NCI-H1105 treated with DMSO at 0.1 percent for 48 hours (cell line): ENCODE results near the gene EEF1B2.
"Not testable (repeated sequence)": the region's sequence is repeated elsewhere in the genome, so short reads cannot be mapped to it uniquely, and the experiment has no call there.

Experiments
- DNase-seq: peaks from one replicate; lab custom pipeline; 2025; lab: John Stamatoyannopoulos, UW

EEF1B2 gene

DNA sequence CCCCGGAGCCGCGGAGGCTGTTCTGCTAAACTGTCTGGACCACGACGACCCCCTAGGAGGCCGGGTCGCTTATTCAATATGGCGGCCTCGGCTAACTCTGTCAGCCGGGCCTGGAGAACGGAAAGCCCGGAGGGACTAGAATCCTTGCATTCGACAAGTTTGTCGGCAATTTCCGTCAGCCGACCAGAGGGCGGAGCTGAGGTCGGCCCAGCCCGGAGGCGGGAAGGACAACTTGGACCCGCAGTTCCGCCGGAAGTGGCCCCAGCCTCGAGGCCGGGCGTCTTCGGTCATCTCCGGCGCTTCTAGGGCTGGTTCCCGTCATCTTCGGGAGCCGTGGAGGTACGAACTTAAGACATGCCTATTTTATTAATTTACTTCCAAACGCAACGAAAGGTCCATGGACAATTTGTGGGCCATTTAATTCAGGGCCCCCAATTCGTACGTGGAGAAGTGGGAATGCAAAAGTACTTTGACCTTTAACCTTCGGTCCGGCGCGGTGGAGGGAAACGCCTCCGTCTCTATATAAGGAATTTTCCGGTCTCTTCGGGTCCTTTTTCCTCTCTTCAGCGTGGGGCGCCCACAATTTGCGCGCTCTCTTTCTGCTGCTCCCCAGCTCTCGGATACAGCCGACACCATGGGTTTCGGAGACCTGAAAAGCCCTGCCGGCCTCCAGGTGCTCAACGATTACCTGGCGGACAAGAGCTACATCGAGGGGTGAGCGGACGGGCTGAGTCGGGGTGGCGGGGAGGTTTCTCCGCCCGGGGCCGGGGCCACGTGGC lies at the start of gene EEF1B2, which contains the start of gene NDUFS1:
Gene EEF1B2, plus strand, starts transcription at position 550 of the 779 bp plus-strand sequence. Its CDS starts 85 bp downstream, at position 635.
Gene NDUFS1, minus strand, starts transcription at position 99 of the 779 bp plus-strand sequence. CDS start 5,766 bp downstream, outside the sequence.
- peak; percentile 95 for DNase-seq

DNA sequence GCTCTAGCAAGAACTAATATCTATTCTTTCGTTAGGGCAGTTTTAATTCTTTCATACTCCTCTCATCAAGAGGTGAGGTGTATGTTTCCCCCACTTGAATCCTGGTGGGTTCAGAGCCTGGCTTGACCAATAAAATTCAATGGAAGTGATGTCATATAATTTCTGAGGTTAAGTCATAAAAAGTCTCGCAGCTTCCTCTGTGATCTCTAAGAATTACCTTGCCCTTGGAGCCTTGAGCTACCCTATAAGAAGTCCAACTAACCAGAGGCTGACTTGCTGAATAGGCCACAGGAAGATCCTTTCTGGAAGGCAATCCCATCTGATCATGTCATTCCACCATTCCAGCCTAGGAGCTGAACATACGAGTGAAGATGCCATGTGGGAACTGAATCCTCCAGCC lies 47.6 kb upstream of the EEF1B2 start:
- no peak for DNase-seq

DNA sequence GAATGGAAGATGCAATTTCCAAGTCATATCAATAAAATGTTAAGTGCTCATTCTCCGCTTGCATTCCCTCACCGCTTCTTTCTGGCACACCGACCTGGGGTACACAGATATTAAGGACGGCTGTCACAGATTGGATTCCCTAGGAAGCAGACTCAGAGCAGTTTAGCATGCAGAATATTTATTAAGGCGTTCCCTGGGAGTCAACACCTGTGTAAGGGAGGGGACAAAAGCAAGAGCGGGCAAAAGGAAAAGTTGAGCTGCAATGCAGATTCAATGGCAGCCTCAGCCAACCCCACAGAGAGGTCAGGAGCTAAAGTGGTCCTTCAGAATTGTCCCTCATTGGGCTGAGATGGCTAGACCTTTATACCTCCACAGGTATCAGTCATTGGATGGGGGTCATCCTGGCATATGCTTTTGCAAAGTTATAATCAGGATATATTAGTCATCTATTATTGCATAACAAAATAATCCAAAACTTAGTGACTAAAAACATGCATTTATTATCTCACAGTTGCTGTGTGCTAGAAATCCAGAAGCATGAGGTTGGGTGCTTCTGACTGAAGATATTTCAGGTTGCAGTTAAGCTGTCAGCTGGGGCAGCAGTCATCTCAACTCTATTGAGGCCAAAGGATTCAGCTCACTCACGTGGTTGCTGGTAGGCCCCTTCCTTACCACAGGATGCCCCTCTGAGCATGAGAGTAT lies 46.7 kb upstream of the EEF1B2 start:
- no peak for DNase-seq

DNA sequence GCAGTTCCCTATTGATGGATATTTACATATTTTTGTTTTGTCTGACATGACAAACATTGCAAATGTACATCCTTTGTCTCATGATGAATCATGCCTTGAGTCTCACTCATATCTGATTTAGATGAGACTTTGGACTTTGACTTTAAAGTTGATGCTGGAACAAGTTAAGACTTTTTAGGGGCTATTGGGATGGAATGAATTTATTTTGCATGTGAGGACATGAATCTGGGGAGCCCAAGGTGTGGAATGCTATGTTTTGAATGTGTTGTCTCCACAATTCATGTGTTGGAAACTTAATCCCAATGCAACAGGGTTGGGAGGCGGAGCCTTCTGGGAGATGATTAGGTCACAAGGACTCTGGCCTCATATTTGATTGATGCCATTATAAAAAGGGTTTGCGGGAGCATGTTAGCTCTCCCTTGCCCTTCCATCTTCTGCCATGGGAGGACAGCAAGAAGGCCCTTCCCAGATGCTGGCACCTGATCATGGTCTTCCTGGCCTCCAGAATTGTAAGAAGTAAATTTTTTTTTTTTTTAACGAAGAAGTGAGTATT lies 44.6 kb upstream of the EEF1B2 start:
- DNase-seq = no peak

DNA sequence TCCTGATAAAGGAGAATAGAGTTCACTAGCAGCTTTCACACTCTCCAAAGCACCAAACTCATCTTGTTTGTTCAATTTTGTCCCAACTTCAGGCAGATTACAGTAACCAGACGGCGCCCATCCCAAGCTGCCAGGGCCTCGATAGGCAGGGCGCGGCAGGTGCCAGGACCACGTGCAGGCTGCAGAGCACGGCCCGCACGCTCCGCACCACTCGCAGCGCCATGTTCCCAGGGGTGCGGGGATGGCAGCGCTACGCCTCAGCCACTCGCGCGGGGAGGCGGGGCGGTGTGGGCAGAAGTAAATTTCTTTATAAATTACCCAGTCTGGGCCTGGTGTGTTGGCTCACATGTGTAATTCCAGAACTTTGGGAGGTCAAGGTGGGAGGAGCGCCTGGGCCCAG lies 43.4 kb upstream of the EEF1B2 start:
- no peak for DNase-seq

DNA sequence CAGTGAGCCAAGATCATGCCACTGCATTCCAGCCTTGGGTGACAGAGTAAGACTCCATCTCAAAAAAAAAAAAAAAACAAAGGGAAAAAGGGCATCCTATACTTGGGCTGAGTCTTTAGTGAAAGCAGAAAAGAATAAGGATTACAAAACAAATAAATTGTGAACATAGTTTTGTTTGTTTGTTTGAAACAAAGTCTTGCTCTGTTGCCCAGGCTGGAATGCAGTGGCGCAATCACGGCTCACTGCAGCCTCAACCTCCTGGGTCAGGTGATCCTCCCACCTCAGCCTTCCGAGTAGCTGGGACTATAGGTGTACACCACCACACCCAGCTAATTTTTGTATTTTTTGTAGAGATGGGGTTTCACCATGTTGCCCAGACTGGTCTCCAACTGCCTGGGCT lies 37.1 kb upstream of the EEF1B2 start:
- not testable (repeated sequence) for DNase-seq

DNA sequence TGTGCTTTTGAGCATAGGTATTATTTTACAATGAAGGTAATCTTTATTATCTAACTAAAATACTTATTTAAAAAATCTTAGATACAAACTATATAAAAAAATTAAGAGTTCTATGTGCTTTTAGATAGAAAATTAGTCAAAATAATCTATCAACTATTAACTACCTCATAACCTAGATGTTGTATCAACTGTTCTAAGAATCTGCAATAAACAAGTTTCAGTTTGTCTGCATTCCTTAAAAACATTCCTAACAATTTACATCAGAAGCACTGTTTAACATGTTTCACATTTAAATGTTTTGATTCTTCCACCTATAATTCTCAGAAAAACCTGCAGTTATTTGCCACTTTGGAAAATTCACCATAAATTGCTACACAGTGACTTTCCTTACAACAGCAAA lies 33.8 kb upstream of the EEF1B2 start:
- DNase-seq = no peak

DNA sequence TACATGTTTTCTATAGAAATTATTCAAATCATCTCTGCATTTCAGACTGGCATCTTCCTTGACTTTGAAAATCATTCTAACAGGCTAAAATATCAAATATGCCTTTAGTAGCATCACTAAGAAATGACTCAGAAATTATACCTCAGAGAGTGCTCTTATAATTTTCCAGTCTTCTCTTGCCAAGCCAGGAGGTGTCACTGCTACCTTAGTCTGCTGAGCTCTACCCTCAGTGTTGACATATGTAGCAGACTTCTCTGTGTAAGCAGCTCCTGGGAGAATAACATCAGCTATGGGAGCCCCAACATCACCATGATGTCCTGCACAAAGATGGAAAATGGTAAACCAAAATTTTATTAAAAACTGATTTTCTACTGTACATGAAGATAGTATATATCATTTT lies 32.0 kb upstream of the EEF1B2 start:
- no peak for DNase-seq

DNA sequence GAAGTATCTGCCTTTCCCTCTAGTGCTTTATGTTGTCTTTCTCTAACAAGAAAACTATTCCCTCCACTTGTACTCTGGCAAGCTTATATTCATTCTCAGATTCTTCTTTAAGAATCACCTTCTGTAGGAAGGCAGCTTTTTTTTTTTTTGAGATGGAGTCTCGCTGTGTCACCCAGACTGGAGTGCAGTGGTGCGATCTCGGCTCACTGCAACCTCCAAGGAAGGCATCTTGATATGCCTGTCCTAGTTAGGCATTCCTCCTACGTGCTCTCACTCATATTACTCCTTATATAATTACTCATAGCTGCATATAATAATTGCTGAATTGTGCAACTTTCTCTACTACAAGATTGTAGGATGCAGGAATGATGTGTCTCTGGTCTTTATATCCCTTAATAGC lies 16.2 kb upstream of the EEF1B2 start:
- DNase-seq = no peak

DNA sequence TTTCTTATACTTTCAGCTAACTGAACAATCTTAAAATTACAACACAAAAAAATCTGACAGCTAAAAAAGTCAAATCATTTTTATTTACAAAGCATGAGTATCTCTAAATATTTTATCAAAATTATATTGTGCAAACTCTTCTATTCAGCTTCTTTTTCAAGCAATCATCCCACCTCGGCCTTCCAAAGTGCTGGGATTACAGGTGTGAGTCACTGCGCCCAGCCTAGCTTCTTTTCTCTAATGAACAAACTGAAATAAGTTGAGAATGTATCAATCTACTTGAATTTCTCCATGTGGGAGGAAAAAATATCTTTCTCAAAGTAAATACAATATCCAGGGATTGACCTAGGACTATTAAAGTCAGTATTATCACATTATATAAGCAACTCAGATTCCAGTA lies 15.3 kb upstream of the EEF1B2 start:
- no peak for DNase-seq

DNA sequence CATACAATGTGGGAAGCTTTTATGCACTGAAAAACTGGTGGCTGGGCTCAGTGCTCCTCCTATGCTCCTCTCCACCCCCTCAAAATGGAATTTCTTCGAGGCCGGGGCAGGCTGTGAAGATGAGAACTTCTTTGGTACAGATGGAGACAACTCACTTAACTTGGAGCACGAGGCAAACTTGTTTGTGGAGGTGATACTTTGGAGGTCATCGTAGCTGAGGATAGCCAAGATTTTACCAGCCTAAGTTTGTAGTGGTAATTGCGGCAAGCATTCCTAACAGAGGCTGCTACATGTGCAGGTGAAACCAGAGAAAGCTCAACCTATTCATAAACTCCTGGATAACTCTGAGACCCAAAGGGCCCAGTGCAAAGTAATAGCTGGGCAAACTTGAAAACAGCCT lies 14.0 kb upstream of the EEF1B2 start:
- no peak for DNase-seq

DNA sequence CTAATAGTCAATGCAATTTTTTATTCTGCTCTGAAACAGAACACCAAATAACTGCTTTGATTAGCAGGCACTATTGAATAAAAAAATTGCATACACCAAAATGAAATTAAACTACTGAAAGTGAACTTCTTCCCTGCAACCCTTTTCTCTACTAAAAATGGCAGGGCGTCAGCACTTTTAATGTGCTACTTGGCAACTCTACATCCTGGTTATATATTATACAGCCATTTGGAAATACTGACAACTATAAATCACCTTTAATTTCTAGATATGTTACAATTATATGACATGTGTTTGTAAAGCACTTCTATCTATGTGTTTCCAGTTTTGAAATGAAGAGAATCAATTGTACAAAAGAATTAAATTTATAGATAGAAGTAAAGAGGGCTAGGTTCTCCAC lies 10.4 kb upstream of the EEF1B2 start:
- no peak for DNase-seq

DNA sequence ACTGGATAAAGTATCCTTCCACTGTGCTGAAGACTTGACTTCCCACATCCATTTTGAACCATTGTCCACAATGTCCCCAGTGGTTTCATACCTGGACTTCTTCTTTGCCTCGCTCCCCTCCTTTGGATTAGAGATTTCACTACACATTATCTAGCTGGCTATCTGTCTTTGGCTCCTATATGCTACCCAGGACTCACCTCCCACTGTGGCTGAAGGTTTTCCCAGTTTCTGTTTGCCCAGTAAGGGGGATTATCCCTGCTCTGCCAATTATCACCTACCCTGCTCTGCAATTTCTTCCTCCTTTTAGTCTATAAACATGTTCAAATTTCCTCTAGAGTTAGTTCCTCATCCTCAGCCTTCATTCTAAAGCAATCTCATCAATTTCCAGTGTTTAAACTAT lies 9.5 kb upstream of the EEF1B2 start:
- DNase-seq = no peak

DNA sequence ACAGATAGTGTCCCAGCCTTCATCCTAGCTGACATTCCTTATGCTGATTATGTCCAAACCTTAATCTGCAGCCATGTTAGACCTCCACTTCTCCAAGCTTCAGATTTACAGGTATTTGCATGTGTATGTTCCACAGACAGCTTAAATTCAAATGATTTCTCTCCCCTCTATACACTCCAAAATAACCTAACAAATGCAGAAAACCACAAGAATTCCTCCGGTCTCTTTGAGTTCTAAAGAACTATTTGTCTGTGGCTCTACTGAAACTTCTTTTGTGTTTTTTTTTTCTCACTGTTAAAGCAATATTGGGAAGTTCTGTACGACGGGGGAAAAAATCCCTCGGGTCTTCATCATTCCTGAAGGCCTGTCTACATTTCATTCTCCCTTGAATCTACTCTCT lies 9.1 kb upstream of the EEF1B2 start:
- DNase-seq = no peak

DNA sequence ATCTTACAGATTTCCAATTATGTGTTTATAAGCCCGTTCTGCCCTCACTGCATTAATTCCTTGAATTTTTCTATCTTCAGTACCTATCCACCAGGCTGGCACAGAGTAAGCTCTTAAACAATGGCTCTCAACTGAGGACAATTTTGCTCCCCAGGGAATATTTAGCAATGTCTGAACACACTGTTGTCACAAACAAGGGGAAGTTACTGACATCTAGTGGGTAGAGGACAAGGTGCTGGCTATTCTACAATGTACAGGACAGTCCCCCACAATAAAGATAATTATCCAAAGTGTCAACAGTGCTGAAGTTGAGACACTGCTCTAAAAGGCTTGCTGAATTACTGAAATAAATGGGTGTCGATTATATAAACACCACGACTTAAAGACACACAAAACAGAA lies 5.5 kb upstream of the EEF1B2 start:
- no peak for DNase-seq

DNA sequence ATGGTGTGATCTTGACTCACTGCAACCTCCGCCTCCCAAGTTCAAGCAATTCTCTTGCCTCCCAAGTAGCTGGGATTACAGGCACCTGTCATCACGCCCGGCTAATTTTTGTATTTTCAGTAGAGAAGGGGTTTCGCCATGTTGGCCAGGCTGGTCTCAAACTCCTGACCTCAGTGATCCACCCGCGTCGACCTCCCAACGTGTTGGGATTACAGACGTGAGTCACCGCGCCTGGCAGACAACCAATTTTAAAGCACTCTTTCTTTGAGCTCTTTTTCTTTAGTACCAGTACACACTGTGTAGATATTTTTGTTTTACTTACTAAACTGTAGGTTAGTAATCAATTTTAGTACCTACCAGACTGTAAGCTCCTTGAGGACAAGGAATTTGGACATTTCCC lies 2.7 kb upstream of the EEF1B2 start:
- not testable (repeated sequence) for DNase-seq

DNA sequence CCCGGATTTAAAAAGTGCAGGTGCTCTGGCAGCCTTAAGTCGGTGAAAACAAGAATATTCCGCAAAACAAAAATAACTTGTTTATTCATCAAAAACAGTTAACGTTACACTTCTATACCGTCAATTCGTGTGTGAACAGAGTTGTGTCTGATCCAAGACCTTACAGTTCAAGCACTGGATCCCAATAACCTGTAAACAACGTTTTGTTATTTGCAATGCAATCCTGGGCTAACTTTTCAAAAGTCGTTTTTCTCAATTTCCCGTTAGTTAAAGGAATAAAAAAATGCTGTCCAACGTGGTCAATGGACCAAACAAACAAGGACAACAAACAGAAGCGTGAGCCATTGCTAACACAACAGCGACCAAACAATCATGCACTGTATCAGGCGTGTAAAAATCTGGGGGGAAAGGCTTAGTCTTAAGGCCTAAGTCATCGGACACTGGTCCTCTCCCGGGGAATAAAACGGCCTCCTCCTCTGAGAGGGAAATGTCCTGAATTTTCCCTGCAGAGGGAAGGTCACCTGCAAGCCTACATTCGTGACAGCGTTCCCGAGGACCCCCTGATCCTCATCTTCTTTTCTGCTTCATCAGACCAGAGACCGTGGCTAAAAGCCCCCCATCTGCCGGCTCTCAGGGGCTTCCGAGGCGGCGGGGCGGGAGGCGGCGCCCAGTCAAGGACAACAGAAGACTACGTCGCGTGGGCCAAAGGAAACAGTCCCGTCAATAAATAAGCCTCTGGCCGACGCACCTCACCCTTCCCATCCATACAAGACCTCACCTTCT lies 941 bp upstream of the EEF1B2 start:
- DNase-seq = no peak

DNA sequence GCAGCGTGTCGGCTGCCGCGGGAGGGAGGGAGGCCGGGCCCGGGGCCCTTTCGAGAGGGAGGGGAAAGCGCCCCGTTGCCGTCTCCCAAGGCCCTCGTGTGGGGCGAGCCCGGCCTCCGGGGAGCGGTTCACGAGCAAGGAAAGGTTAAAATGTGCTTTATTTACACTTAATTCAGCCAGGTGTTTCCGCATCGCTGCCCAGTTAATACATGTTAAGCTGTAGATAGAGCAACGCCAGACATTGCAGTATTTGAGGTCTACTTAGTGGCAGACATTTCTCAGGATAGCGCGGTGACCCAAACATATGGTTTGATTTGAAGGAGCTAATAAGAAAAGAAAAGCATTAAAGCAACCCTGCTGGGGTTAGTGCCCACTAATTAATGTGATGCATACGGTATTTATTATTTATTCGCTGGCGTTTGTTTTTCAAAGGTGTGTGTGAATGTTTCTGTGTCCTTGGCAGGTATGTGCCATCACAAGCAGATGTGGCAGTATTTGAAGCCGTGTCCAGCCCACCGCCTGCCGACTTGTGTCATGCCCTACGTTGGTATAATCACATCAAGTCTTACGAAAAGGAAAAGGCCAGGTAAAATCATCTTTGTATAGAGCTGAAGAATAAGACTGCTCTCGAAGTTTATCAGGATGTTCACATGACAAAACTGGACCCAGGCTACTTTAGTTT lies 571 bp downstream of the EEF1B2 start:
- peak; percentile 51 for DNase-seq

DNA sequence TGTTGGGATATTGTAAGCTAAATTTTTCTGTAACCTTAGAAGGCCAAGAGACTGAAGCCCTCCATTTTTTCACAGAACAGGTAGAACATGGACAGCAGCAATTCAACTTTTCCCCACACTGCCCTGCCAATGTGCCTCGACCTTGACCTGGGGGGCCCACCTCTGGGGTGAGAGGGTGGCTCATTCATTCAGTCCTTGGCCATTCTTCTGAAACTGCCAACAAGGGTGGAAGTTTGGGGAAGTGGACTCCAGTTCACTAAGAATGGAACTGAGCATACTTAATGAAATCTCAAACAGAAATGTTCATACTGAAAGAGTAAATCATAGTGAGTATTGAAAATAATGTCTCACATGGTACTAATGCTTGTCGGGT lies 1.1 kb downstream of the EEF1B2 start:
- DNase-seq = no peak

DNA sequence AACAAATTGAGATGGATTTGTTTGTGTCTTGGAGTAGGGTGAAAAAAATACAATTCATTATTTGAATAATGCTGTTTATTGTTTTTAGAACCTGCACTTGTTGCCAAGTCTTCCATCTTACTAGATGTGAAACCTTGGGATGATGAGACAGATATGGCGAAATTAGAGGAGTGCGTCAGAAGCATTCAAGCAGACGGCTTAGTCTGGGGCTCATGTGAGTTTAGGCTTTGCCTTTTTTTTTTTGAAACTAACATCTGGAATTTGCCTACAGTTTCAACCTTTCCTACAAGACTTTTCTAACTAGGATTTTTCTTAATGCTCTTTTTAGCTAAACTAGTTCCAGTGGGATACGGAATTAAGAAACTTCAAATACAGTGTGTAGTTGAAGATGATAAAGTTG lies 2.7 kb downstream of the EEF1B2 start:
- not testable (repeated sequence) for DNase-seq

DNA sequence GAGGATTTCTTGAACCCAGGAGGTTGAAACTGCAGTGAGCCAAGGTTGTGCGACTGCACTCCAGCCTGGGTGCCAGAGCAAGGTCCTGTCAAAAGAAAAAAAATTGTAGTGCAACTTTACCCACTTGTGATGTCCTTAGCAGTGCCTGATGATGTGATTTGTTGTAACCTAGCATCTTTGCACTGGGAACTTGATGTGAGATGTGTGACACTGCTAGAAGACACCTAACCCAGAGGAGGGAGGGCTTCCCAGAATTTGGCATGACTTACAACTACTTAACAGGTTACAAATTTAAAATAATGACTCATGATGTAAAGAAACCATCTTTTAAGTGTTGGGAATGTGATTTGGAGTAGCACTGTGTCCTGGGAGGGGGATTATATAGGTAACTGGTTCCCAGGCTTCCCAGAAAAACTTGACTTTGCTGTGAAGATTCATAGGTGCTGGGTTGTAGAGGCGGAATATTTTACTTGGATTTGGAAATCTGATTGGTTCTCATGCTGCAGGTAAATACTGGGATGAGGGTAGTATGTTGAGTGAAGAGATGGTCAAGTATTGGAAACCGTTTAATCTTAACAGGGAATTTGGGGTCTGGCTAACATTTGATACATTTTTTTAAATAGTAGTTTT lies 3.7 kb downstream of the EEF1B2 start:
- no peak for DNase-seq
